ENCODE data around the gene RPL18. TPM values are rescaled to one million over a fixed set of nuclear protein-coding genes. Genes with fewer than 3 reads are reported as not detected.
A peak's percentile ranks its signal among the peaks of the same experiment; 100 is the strongest.
"Not testable (repeated sequence)": the region's sequence is repeated elsewhere in the genome, so short reads cannot be mapped to it uniquely, and the experiment has no call there.

Gene RPL18
- total and polyA plus RNA-seq, 9 of the 15 experiments (the other 6 are each of a cell fraction or from before 2014, with no cell fraction given): 312 to 2,635 (median 1,653) TPM

- 74% methylated on average over 6 of the region's 6 CpGs for WGBS (ENCODE audit: insufficient coverage, low coverage, missing lambda C conversion rate)
- in situ Hi-C loops (cut with MboI): no loop called here
- FAIRE-seq: no peak
Observed at GRCh38 chr19:48658483-48658882, 39.5 kb upstream of the RPL18 start.

DNA sequence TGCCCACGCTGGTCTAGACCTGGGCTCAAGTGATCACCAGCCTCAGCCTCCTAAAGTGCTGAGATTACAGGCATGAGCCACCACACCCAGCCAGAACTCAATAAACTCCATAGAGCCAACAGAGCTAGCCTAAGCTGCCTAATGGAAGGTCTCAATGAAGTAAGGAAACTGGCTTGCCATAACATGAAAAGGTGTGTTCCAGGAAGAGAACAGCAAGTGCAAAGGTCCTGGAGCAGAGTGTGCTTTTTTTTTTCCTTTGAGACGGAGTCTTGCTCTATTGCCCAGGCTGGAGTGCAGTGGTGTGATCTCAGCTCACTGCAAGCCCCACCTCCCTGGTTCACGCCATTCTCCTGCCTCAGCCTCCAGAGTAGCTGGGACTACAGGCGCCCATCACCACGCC, 38.9 kb upstream of the RPL18 start:
- H3K4me3 ChIP-seq; BruUV-seq (replicated peaks); H2AFZ ChIP-seq (ENCODE audit: low read depth, low read length); in situ Hi-C loops (cut with MboI); H3K9ac ChIP-seq (ENCODE audit: insufficient read depth in 1 of 2, low read depth in 2 of 2, low read length in 2 of 2); H3K36me3 ChIP-seq (ENCODE audit: control insufficient read depth, insufficient read depth, low read length); intact Hi-C loops (cut with micrococcal nuclease); H3K4me2 ChIP-seq (ENCODE audit: insufficient read depth, low read length); H3K9me1 ChIP-seq (ENCODE audit: control insufficient read depth, insufficient read depth, low read length); H3K79me2 ChIP-seq (ENCODE audit: control insufficient read depth, insufficient read depth, low read length); H3K27ac ChIP-seq (ENCODE audit: extremely low read depth, low read depth, low read length); H4K20me1 ChIP-seq (replicated peaks; ENCODE audit: control insufficient read depth, insufficient read depth, low read length); DNase-seq (ENCODE audit: extremely low read depth in 1 of 4, low spot score in 3 of 4); H3K9me3 ChIP-seq (replicated peaks; ENCODE audit: control insufficient read depth, insufficient read depth, low read depth, low read length); H3K27me3 ChIP-seq (ENCODE audit: control insufficient read depth in 2 of 2, insufficient read depth in 2 of 2, low read length in 2 of 2); ATAC-seq; FAIRE-seq; CTCF ChIA-PET (ENCODE audit: low intra/inter-chr PET ratio): not testable (repeated sequence)
- POLR2A ChIA-PET: interaction anchor here (0.6 to 0.9 kb wide), 2 partner anchors 12 to 362 kb away, joined by 3 to 5 read pairs; partner anchors contain the start of gene CA11
- 54% methylated on average over 2 of the region's 5 CpGs for WGBS (ENCODE audit: insufficient coverage, low coverage, missing lambda C conversion rate)
- peak; percentile 33; the same call in 1 of the 2 replicates for TF ChIP-seq BCOR (IDR thresholded peaks at IDR 0.05)
- TF ChIP-seq RBM25 (IDR thresholded peaks at IDR 0.05; ENCODE audit: low read depth, low read length, severe bottlenecking): peak; percentile 12
- peaks cover 12 to 35% of the 10 kb centered on the region in 2 experiments for H3K4me1 ChIP-seq (replicated peaks in 1 of 2; ENCODE audit: control insufficient read depth in 2 of 2, insufficient read depth in 2 of 2, low read length in 2 of 2)

More at GRCh38 chr19:48658483-48658882, 39.5 kb upstream of the RPL18 start:
- intact Hi-C loops (cut with micrococcal nuclease): no loop called here
- Histone ChIP-seq H4K20me1 (replicated peaks; ENCODE audit: control insufficient read depth, insufficient read depth, low read length) (no peaks in the 10 kb centered on the region), H3K4me1 (replicated peaks in 1 of 2; ENCODE audit: control insufficient read depth in 2 of 2, insufficient read depth in 2 of 2, low read length in 2 of 2) (peaks cover 18 to 30% of the 10 kb centered on the region in 2 experiments), H3K27ac (ENCODE audit: extremely low read depth, low read depth, low read length) (no peak overlapping the region), H3K4me2 (ENCODE audit: insufficient read depth, low read length) (no peak overlapping the region), H3K4me3 (no peak overlapping the region), H3K9me1 (ENCODE audit: control insufficient read depth, insufficient read depth, low read length) (no peaks in the 10 kb centered on the region), H3K9ac (ENCODE audit: insufficient read depth in 1 of 2, low read depth in 2 of 2, low read length in 2 of 2) (no peak overlapping the region), H3K79me2 (ENCODE audit: control insufficient read depth, insufficient read depth, low read length) (no peaks in the 10 kb centered on the region), H3K27me3 (ENCODE audit: control insufficient read depth in 2 of 2, insufficient read depth in 2 of 2, low read length in 2 of 2) (no peaks in the 10 kb centered on the region), H3K36me3 (ENCODE audit: control insufficient read depth, insufficient read depth, low read length) (no peaks in the 10 kb centered on the region), H3K9me3 (replicated peaks; ENCODE audit: control insufficient read depth, insufficient read depth, low read depth, low read length) (no peaks in the 10 kb centered on the region), H2AFZ (ENCODE audit: low read depth, low read length) (no peak overlapping the region)
- CTCF ChIA-PET (ENCODE audit: low intra/inter-chr PET ratio): no interaction called here
- BruUV-seq (replicated peaks): no TSS peak
- ATAC-seq (no peak), DNase-seq (ENCODE audit: extremely low read depth in 1 of 4, low spot score in 3 of 4) (no peak)
- TF ChIP-seq ZNF121 (CRISPR knock-in tag; conservative IDR thresholded peaks at IDR 0.05) (peak; percentile 39), NCOR1 (IDR thresholded peaks at IDR 0.05) (no peak)
- POLR2A ChIA-PET: no interaction called here

Measured in K562 (cell line).